Caco-2 (cell line): ENCODE results near the gene SIM1. TPM values are rescaled to one million over a fixed set of nuclear protein-coding genes. Genes with fewer than 3 reads are reported as not detected.

Experiments
- BruUV-seq: library from RNA; stranded (reverse); fragments of 400-500 nt; replicated peaks from 2 replicates; lab custom pipeline; 2021; lab: Mats Ljungman, UMichigan
- CTCF ChIA-PET: fragments of 300-600 bp; sonication (Branson Sonifier 250); formaldehyde crosslinking; loops from one replicate; lab custom pipeline; 2022; ENCODE audit warnings: antibody characterized with exemption; lab: Charles Lee
- POLR2A ChIA-PET: fragments of 300-600 bp; sonication (Branson Sonifier 250); formaldehyde crosslinking; loops from one replicate; lab custom pipeline; 2022; ENCODE audit warnings: antibody characterized with exemption; lab: Charles Lee
- DNase-seq, 2 experiments: peaks; one replicate each; pipeline versions ENCODE4 v3.0.0 to v3.0.0-alpha.2; 2020 to 2022
- H3K27me3 ChIP-seq: replicated peaks from 2 replicates; pipeline ENCODE4 v1.6.0; 2011; ENCODE audit warnings: low read length; ENCODE audit not compliant: control insufficient read depth, insufficient read depth
- H3K36me3 ChIP-seq: 2 replicates; pipeline ENCODE4 v1.5.1; 2011; ENCODE audit warnings: low read length; ENCODE audit not compliant: control insufficient read depth, insufficient read depth
- H3K4me1 ChIP-seq: fragments of 250-450 bp; sonication (Bioruptor Pico); 2 replicates; pipeline ENCODE4 v1.5.1; 2020; ENCODE audit warnings: mild to moderate bottlenecking
- H3K4me3 ChIP-seq: 2 replicates; pipeline ENCODE4 v1.5.1; 2011; ENCODE audit warnings: low read depth, mild to moderate bottlenecking, control low read depth, low read length
- H3K9me3 ChIP-seq: fragments of 250-450 bp; sonication (Bioruptor Pico); 2 replicates; pipeline ENCODE4 v1.5.1; 2020; ENCODE audit warnings: mild to moderate bottlenecking, moderate library complexity
- H3K27ac Mint-ChIP-seq: one replicate; pipeline ENCODE4 v1.8.0; 2022; ENCODE audit warnings: mixed read lengths; ENCODE audit not compliant: unreplicated experiment
- H3K27me3 Mint-ChIP-seq: one replicate; pipeline ENCODE4 v1.8.0; 2022; ENCODE audit warnings: mixed read lengths; ENCODE audit not compliant: insufficient read depth, unreplicated experiment
- H3K36me3 Mint-ChIP-seq: one replicate; pipeline ENCODE4 v1.8.0; 2022; ENCODE audit warnings: mild to moderate bottlenecking, mixed read lengths; ENCODE audit not compliant: insufficient read depth, unreplicated experiment
- H3K4me1 Mint-ChIP-seq: one replicate; pipeline ENCODE4 v1.8.0; 2022; ENCODE audit warnings: low read depth, mixed read lengths; ENCODE audit not compliant: unreplicated experiment
- H3K4me3 Mint-ChIP-seq: one replicate; pipeline ENCODE4 v1.8.0; 2022; ENCODE audit warnings: mild to moderate bottlenecking, moderate library complexity, mixed read lengths; ENCODE audit not compliant: unreplicated experiment
- H3K9me3 Mint-ChIP-seq: one replicate; pipeline ENCODE4 v1.8.0; 2022; ENCODE audit warnings: mixed read lengths; ENCODE audit not compliant: unreplicated experiment
- intact Hi-C: fragments of 100-400 bp; cut with micrococcal nuclease; formaldehyde crosslinking; loops from one replicate; pipeline ENCODE4 v1.10.0; 2022; ENCODE audit not compliant: unreplicated experiment
- total RNA-seq: library from RNA; stranded (reverse); gene quantifications from 2 replicates; pipeline ENCODE4 v1.2.3, GENCODE V29; 2022
- TF ChIP-seq, protein P1 (sequence below), 2 experiments: fragments of 200-600 bp in 1 of 2; IDR thresholded peaks; 1 replicate in 1 of 2; 2 replicates in 1 of 2; pipeline versions ENCODE4 v1.5.1 to v1.8.0; 2011 to 2022; ENCODE audit warnings: antibody characterized with exemption in 1 of 2, control low read depth in 1 of 2, inconsistent platforms in 1 of 2, low read depth in 1 of 2, low read length in 1 of 2, mild to moderate bottlenecking in 1 of 2, moderate library complexity in 1 of 2; ENCODE audit not compliant: insufficient read depth in 1 of 2, severe bottlenecking in 1 of 2, unreplicated experiment in 1 of 2

SIM1 gene
- total RNA-seq, 1 experiment from 2014 or later, result not detected

GRCh38 chr6:100468016-100468622, 3.4 kb upstream of the SIM1 start:
- H3K9me3 ChIP-seq, result no peaks in the 10 kb centered on the region
- no peak overlapping the region for H3K4me3 ChIP-seq
- no peaks in the 10 kb centered on the region for H3K4me1 Mint-ChIP-seq
- no peak for DNase-seq
- no peaks in the 10 kb centered on the region for H3K36me3 ChIP-seq
- CTCF ChIA-PET, result no interaction called here
- H3K27ac Mint-ChIP-seq, result no peak overlapping the region
- intact Hi-C loops, result no loop called here
- H3K27me3 ChIP-seq, result no peaks in the 10 kb centered on the region
- H3K9me3 Mint-ChIP-seq, result no peaks in the 10 kb centered on the region
- POLR2A ChIA-PET, result no interaction called here
- TF ChIP-seq, protein P1, sequence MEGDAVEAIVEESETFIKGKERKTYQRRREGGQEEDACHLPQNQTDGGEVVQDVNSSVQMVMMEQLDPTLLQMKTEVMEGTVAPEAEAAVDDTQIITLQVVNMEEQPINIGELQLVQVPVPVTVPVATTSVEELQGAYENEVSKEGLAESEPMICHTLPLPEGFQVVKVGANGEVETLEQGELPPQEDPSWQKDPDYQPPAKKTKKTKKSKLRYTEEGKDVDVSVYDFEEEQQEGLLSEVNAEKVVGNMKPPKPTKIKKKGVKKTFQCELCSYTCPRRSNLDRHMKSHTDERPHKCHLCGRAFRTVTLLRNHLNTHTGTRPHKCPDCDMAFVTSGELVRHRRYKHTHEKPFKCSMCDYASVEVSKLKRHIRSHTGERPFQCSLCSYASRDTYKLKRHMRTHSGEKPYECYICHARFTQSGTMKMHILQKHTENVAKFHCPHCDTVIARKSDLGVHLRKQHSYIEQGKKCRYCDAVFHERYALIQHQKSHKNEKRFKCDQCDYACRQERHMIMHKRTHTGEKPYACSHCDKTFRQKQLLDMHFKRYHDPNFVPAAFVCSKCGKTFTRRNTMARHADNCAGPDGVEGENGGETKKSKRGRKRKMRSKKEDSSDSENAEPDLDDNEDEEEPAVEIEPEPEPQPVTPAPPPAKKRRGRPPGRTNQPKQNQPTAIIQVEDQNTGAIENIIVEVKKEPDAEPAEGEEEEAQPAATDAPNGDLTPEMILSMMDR (IDR thresholded peaks at IDR 0.05; ENCODE audit: insufficient read depth in 1 of 2, low read depth in 1 of 2, low read length in 1 of 2, severe bottlenecking in 1 of 2, unreplicated experiment in 1 of 2), result no peak
- H3K4me1 ChIP-seq, result no peaks in the 10 kb centered on the region
- H3K27me3 Mint-ChIP-seq, result no peaks in the 10 kb centered on the region
- no TSS peak for BruUV-seq
- no peaks in the 10 kb centered on the region for H3K36me3 Mint-ChIP-seq
- no peak overlapping the region for H3K4me3 Mint-ChIP-seq

- H3K4me3 Mint-ChIP-seq, result no peak overlapping the region
- CTCF ChIA-PET, result no interaction called here
- H3K4me1 Mint-ChIP-seq, result no peaks in the 10 kb centered on the region
- TF ChIP-seq, protein P1 (IDR thresholded peaks at IDR 0.05; ENCODE audit: insufficient read depth in 1 of 2, low read depth in 1 of 2, low read length in 1 of 2, severe bottlenecking in 1 of 2, unreplicated experiment in 1 of 2), result no peak
- POLR2A ChIA-PET, result no interaction called here
- no TSS peak for BruUV-seq
- no peak overlapping the region for H3K27ac Mint-ChIP-seq
- Histone ChIP-seq H3K9me3 (no peaks in the 10 kb centered on the region), H3K27me3 (no peaks in the 10 kb centered on the region), H3K4me3 (no peak overlapping the region), H3K36me3 (no peaks in the 10 kb centered on the region), H3K4me1 (no peaks in the 10 kb centered on the region)
- intact Hi-C loops, result no loop called here
- H3K9me3 Mint-ChIP-seq, result no peaks in the 10 kb centered on the region
- H3K27me3 Mint-ChIP-seq, result no peaks in the 10 kb centered on the region
- no peak for DNase-seq
- no peaks in the 10 kb centered on the region for H3K36me3 Mint-ChIP-seq
These were observed 2.7 kb upstream of the SIM1 start for GRCh38 chr6:100467129-100468015.

- Mint-ChIP-seq H3K27ac (no peak overlapping the region), H3K36me3 (no peaks in the 10 kb centered on the region)
- H3K27me3 ChIP-seq, result no peaks in the 10 kb centered on the region
These were observed 1.8 kb upstream of the SIM1 start for GRCh38 chr6:100466410-100467128.

More at GRCh38 chr6:100466410-100467128, 1.8 kb upstream of the SIM1 start:
- Histone ChIP-seq H3K36me3 (no peaks in the 10 kb centered on the region), H3K9me3 (no peaks in the 10 kb centered on the region), H3K4me3 (no peak overlapping the region), H3K4me1 (no peaks in the 10 kb centered on the region)
- ChIA-PET CTCF (no interaction called here), POLR2A (no interaction called here)
- H3K4me3 Mint-ChIP-seq, result no peak overlapping the region
- no peaks in the 10 kb centered on the region for H3K27me3 Mint-ChIP-seq
- TF ChIP-seq, protein P1 (IDR thresholded peaks at IDR 0.05; ENCODE audit: insufficient read depth in 1 of 2, low read depth in 1 of 2, low read length in 1 of 2, severe bottlenecking in 1 of 2, unreplicated experiment in 1 of 2), result no peak
- no peaks in the 10 kb centered on the region for H3K9me3 Mint-ChIP-seq
- no peak for DNase-seq
- no peaks in the 10 kb centered on the region for H3K4me1 Mint-ChIP-seq
- intact Hi-C loops, result no loop called here
- no TSS peak for BruUV-seq
